ENCODE data around the gene OTULIN.

DNA sequence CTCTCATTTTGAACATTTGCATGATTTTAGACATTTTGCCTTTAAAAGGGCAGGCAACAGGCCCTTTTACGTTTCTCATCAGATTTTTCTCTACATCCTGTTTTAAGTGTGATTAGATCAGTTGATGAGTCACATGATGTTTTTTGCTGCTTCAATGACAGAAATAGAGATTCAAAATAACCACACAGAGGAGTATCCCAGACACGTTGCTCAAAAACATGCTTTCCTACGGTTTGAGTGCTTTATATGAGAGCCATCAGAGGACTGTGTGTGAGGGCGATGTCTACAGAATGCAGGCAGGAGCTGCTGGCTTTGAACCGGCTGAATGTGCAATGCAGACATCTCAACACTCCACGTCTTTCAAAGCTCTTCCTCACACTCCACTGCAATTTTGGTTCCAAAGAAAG is 42.1 kb downstream of the OTULIN start:
- TF ChIP-seq EZH2 (IDR thresholded peaks at IDR 0.05; ENCODE audit: borderline replicate concordance, low read depth, low read length, poor library complexity, severe bottlenecking): no peak
- TF ChIP-seq, protein P1, sequence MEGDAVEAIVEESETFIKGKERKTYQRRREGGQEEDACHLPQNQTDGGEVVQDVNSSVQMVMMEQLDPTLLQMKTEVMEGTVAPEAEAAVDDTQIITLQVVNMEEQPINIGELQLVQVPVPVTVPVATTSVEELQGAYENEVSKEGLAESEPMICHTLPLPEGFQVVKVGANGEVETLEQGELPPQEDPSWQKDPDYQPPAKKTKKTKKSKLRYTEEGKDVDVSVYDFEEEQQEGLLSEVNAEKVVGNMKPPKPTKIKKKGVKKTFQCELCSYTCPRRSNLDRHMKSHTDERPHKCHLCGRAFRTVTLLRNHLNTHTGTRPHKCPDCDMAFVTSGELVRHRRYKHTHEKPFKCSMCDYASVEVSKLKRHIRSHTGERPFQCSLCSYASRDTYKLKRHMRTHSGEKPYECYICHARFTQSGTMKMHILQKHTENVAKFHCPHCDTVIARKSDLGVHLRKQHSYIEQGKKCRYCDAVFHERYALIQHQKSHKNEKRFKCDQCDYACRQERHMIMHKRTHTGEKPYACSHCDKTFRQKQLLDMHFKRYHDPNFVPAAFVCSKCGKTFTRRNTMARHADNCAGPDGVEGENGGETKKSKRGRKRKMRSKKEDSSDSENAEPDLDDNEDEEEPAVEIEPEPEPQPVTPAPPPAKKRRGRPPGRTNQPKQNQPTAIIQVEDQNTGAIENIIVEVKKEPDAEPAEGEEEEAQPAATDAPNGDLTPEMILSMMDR (conservative IDR thresholded peaks at IDR 0.05; ENCODE audit: low read depth, low read length): no peak

Measured in A673 (cell line).